ENCODE data around the gene SMYD3.

- no peak for TF ChIP-seq BHLHE40 (IDR thresholded peaks at IDR 0.05; ENCODE audit: borderline replicate concordance)
- TF ChIP-seq ZNF384 (IDR thresholded peaks at IDR 0.05): no peak
- no peak for TF ChIP-seq FOXA1 (IDR thresholded peaks at IDR 0.05)
- no peak for TF ChIP-seq SP1 (IDR thresholded peaks at IDR 0.05)
- TF ChIP-seq FOXK2 (IDR thresholded peaks at IDR 0.05): no peak
- no peak for TF ChIP-seq SUZ12 (IDR thresholded peaks at IDR 0.05)
- no peak for TF ChIP-seq L3MBTL2 (conservative IDR thresholded peaks at IDR 0.05)
- TF ChIP-seq ELF4 (IDR thresholded peaks at IDR 0.05): no peak
- no peak for TF ChIP-seq ARNT (IDR thresholded peaks at IDR 0.05)
- no peak for TF ChIP-seq TARDBP (IDR thresholded peaks at IDR 0.05)
These were observed 239.2 kb downstream of the SMYD3 start for GRCh38 chr1:246267896-246268295.

Measured in HEK293T (cell line).